CD14-positive monocyte (primary cell): ENCODE data around the gene MYRFL. TPM values are rescaled to one million over a fixed set of nuclear protein-coding genes. Genes with fewer than 3 reads are reported as not detected.

Experiments
- DNase-seq, 3 donors: peaks; one replicate each; pipeline ENCODE4 v3.0.0-alpha.2; 2011 to 2022
- H2AFZ ChIP-seq: 2 replicates; pipeline ENCODE4 v1.6.0; 2012; ENCODE audit warnings: mild to moderate bottlenecking, low read depth, low read length, inconsistent platforms; ENCODE audit not compliant: insufficient read depth, poor library complexity, severe bottlenecking
- H3K27ac ChIP-seq, 2 donors: 1 replicate in 1 of 2; 2 replicates in 1 of 2; pipeline ENCODE4 v1.5.1; 2012 to 2013; ENCODE audit warnings: low read length in 2 of 2, control low read depth in 1 of 2, inconsistent platforms in 1 of 2, low read depth in 1 of 2, mild to moderate bottlenecking in 1 of 2
- H3K27me3 ChIP-seq, 2 donors: one replicate each; pipeline versions ENCODE4 v1.6.0 to v1.6.1; 2011 to 2013; ENCODE audit warnings: low read length in 2 of 2; ENCODE audit not compliant: control insufficient read depth in 2 of 2, insufficient read depth in 2 of 2
- H3K36me3 ChIP-seq, 2 donors: replicated peaks in 1 of 2; 1 replicate in 1 of 2; 2 replicates in 1 of 2; pipeline versions ENCODE4 v1.5.1 to v1.6.1; 2012 to 2013; ENCODE audit warnings: low read length in 2 of 2, control low read depth in 1 of 2, inconsistent platforms in 1 of 2, mild to moderate bottlenecking in 1 of 2; ENCODE audit not compliant: insufficient read depth in 2 of 2, control insufficient read depth in 1 of 2
- H3K4me1 ChIP-seq, 2 donors: 1 replicate in 1 of 2; 2 replicates in 1 of 2; pipeline versions ENCODE4 v1.5.1 to v1.6.1; 2012 to 2013; ENCODE audit warnings: low read length in 2 of 2, control low read depth in 1 of 2, inconsistent platforms in 1 of 2, mild to moderate bottlenecking in 1 of 2, moderate library complexity in 1 of 2; ENCODE audit not compliant: insufficient read depth in 2 of 2, control insufficient read depth in 1 of 2
- H3K4me2 ChIP-seq: replicated peaks from 2 replicates; pipeline ENCODE3; 2012; ENCODE audit warnings: low read length, moderate library complexity, mild to moderate bottlenecking; ENCODE audit not compliant: poor library complexity, severe bottlenecking; ENCODE audit errors: extremely low read depth
- H3K4me3 ChIP-seq, 3 experiments: fragments of 200-600 bp in 1 of 3; sonication (generic) in 1 of 3; replicated peaks in 1 of 3; 1 replicate in 2 of 3; 2 replicates in 1 of 3; pipeline ENCODE4 v1.5.1; 2011 to 2013; ENCODE audit warnings: low read length in 3 of 3, mild to moderate bottlenecking in 3 of 3, control low read depth in 2 of 3, low read depth in 2 of 3, inconsistent platforms in 1 of 3, moderate library complexity in 1 of 3
- H3K79me2 ChIP-seq: 2 replicates; pipeline ENCODE4 v1.6.0; 2012; ENCODE audit warnings: mild to moderate bottlenecking, control low read depth, inconsistent platforms, low read length, moderate library complexity; ENCODE audit not compliant: insufficient read depth
- H3K9ac ChIP-seq: 2 replicates; pipeline ENCODE4 v1.6.0; 2017; ENCODE audit warnings: low read length, mild to moderate bottlenecking; ENCODE audit not compliant: insufficient read depth, poor library complexity, severe bottlenecking
- H3K9me3 ChIP-seq, 2 donors: replicated peaks in 1 of 2; 1 replicate in 1 of 2; 2 replicates in 1 of 2; pipeline versions ENCODE4 v1.5.1 to v1.6.1; 2012 to 2013; ENCODE audit warnings: low read length in 2 of 2, control low read depth in 1 of 2; ENCODE audit not compliant: control insufficient read depth in 1 of 2, insufficient read depth in 1 of 2
- H4K20me1 ChIP-seq: 2 replicates; pipeline ENCODE4 v1.6.0; 2012; ENCODE audit warnings: mild to moderate bottlenecking, low read length, control low read depth, moderate library complexity; ENCODE audit not compliant: insufficient read depth
- H3K27ac Mint-ChIP-seq, 7 donors: one replicate each; pipeline ENCODE4 v1.8.0; 2020; ENCODE audit warnings: mild to moderate bottlenecking in 7 of 7, mixed read lengths in 7 of 7, moderate library complexity in 6 of 7, inconsistent platforms in 2 of 7
- H3K27me3 Mint-ChIP-seq, 3 donors: one replicate each; pipeline ENCODE4 v1.8.0; 2021 to 2022; ENCODE audit warnings: low read depth in 3 of 3, mild to moderate bottlenecking in 3 of 3, mixed read lengths in 3 of 3, moderate library complexity in 3 of 3, inconsistent platforms in 1 of 3
- H3K36me3 Mint-ChIP-seq, 2 donors: one replicate each; pipeline ENCODE4 v1.8.0; 2020; ENCODE audit warnings: mixed read lengths in 2 of 2, inconsistent platforms in 1 of 2, mild to moderate bottlenecking in 1 of 2
- H3K4me1 Mint-ChIP-seq: one replicate; pipeline ENCODE4 v1.8.0; 2020; ENCODE audit warnings: mild to moderate bottlenecking, mixed read lengths
- H3K4me3 Mint-ChIP-seq, 2 donors: one replicate each; pipeline ENCODE4 v1.8.0; 2020; ENCODE audit warnings: mild to moderate bottlenecking in 2 of 2, mixed read lengths in 2 of 2, moderate library complexity in 1 of 2
- H3K9me3 Mint-ChIP-seq, 7 donors: one replicate each; pipeline ENCODE4 v1.8.0; 2020 to 2022; ENCODE audit warnings: mixed read lengths in 7 of 7, mild to moderate bottlenecking in 6 of 7, moderate library complexity in 6 of 7, inconsistent platforms in 2 of 7
- WGBS: methylation state at CpG from one replicate; pipeline ENCODE4 v1.1.5; 2013; ENCODE audit warnings: missing lambda C conversion rate; ENCODE audit not compliant: insufficient coverage; 5-methylcytosine and 5-hydroxymethylcytosine counted together
- intact Hi-C, 2 donors: fragments of 100-400 bp; cut with micrococcal nuclease; formaldehyde crosslinking; loops; one replicate each; pipeline versions ENCODE4 v1.15.0 to v1.15.1; 2023
- polyA plus RNA-seq, 3 donors: library from polyadenylated mRNA; depleted of rRNA in 1 of 3; unstranded in 2 of 3; stranded (reverse) in 1 of 3; fragments of 300-500 nt in 2 of 3; fragments of >200 nt in 1 of 3; fragmentation: Illumina TruSeq in 2 of 3; gene quantifications; 1 replicate in 2 of 3; 2 replicates in 1 of 3; pipeline ENCODE4 v1.2.3, GENCODE V29; 2012 to 2021
- TF ChIP-seq, protein P1 (sequence below): fragments of 200-600 bp; IDR thresholded peaks from one replicate; pipeline ENCODE4 v1.8.0; 2022; ENCODE audit warnings: antibody characterized with exemption, mild to moderate bottlenecking

The MYRFL gene
- polyA plus RNA-seq, 3 donors = not detected

DNA sequence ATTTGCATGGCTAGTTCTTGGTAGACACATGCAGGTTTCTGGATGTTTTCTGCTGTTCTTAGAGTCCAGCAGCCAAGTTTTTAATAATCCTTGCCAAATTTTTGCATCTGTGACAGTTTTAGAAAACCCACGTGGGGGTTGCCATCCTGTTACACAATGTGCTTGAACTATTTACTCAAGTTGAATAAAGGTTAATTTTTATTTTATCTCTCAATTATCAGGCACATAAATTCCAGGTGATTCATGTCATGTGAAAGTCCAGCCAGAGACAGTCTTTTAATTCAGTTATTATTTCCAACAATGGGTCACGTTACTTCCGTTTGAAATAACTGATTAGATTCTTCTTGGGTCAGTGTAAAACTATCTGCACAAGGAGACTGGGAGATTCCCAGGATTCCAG, 15.7 kb downstream of the MYRFL start:
- Histone ChIP-seq H3K27ac (no peak overlapping the region), H3K36me3 (no peaks in the 10 kb centered on the region), H3K27me3 (no peaks in the 10 kb centered on the region), H3K9me3 (no peaks in the 10 kb centered on the region), H3K4me1 (no peaks in the 10 kb centered on the region), H4K20me1 (no peaks in the 10 kb centered on the region), H3K4me3 (no peak overlapping the region), H2AFZ (no peak overlapping the region), H3K4me2 (no peak overlapping the region), H3K9ac (no peak overlapping the region), H3K79me2 (no peaks in the 10 kb centered on the region)
- TF ChIP-seq, protein P1, sequence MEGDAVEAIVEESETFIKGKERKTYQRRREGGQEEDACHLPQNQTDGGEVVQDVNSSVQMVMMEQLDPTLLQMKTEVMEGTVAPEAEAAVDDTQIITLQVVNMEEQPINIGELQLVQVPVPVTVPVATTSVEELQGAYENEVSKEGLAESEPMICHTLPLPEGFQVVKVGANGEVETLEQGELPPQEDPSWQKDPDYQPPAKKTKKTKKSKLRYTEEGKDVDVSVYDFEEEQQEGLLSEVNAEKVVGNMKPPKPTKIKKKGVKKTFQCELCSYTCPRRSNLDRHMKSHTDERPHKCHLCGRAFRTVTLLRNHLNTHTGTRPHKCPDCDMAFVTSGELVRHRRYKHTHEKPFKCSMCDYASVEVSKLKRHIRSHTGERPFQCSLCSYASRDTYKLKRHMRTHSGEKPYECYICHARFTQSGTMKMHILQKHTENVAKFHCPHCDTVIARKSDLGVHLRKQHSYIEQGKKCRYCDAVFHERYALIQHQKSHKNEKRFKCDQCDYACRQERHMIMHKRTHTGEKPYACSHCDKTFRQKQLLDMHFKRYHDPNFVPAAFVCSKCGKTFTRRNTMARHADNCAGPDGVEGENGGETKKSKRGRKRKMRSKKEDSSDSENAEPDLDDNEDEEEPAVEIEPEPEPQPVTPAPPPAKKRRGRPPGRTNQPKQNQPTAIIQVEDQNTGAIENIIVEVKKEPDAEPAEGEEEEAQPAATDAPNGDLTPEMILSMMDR = no peak
- peaks cover 0 to 14% (median 4%) of the 10 kb centered on the region in 3 donors for H3K27me3 Mint-ChIP-seq
- intact Hi-C loops = no loop called here
- H3K4me3 Mint-ChIP-seq = no peak overlapping the region
- H3K9me3 Mint-ChIP-seq = peaks cover 0 to 2% (median 0%) of the 10 kb centered on the region in 7 donors
- no peaks in the 10 kb centered on the region for H3K4me1 Mint-ChIP-seq
- WGBS = no CpG with 5 or more reads among the region's 3 CpGs
- DNase-seq = no peak
- H3K36me3 Mint-ChIP-seq = no peaks in the 10 kb centered on the region
- no peak overlapping the region for H3K27ac Mint-ChIP-seq

DNA sequence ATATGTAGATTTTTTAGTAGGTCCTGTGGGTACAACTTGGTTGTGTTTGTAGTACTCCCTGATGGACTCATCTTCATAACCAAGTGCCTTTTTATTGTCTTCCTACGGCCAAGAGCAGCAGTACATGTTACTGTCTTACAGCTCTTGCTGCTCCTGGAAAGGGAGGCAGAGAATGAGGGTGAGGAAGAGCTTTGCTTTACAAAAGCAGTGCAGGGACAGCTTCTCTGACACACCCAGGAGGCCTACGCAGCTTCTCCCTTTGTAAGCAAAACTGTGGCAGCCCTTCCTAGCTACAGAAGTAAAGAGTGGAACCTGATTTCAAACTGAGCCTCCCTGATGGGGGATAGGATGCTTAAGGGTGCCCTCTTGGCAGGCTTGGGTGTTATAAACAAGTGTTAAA, 18.6 kb downstream of the MYRFL start:
- WGBS = 100% methylated on average over 1 of the region's 2 CpGs
- peak overlapping the region in 1 of 7 donors; percentile 11 for H3K27ac Mint-ChIP-seq
- no peak overlapping the region for H2AFZ ChIP-seq
- H3K9me3 Mint-ChIP-seq = peaks cover 0 to 2% (median 0%) of the 10 kb centered on the region in 7 donors
- no peak for DNase-seq
- H3K27ac ChIP-seq = no peak overlapping the region
- H3K9ac ChIP-seq = no peak overlapping the region
- no peaks in the 10 kb centered on the region for H3K4me1 Mint-ChIP-seq
- no peaks in the 10 kb centered on the region for H3K36me3 Mint-ChIP-seq
- no peaks in the 10 kb centered on the region for H3K9me3 ChIP-seq
- no peaks in the 10 kb centered on the region for H3K79me2 ChIP-seq
- no peaks in the 10 kb centered on the region for H4K20me1 ChIP-seq
- H3K4me1 ChIP-seq = no peaks in the 10 kb centered on the region
- TF ChIP-seq, protein P1 = no peak
- no peak overlapping the region for H3K4me2 ChIP-seq
- peaks cover 0 to 12% (median 2%) of the 10 kb centered on the region in 3 donors for H3K27me3 Mint-ChIP-seq
- H3K27me3 ChIP-seq = no peaks in the 10 kb centered on the region
- H3K4me3 ChIP-seq = no peak overlapping the region
- H3K4me3 Mint-ChIP-seq = no peak overlapping the region
- H3K36me3 ChIP-seq = no peaks in the 10 kb centered on the region
- intact Hi-C loops = no loop called here
